OCI-LY1 (cell line): ENCODE data around the gene EMILIN3.

Source experiments
- H2AFZ ChIP-seq: fragments of 200-600 bp; sonication (generic), shearing (Covaris generic); 2 replicates; pipeline ENCODE4 v1.6.0; 2014; ENCODE audit warnings: antibody characterized with exemption, mild to moderate bottlenecking, low read length
- H3F3A ChIP-seq: fragments of 200-600 bp; sonication (generic), shearing (Covaris generic); 2 replicates; pipeline ENCODE4 v1.6.0; 2014; ENCODE audit warnings: mild to moderate bottlenecking, antibody characterized with exemption, low read length, moderate library complexity; ENCODE audit not compliant: insufficient read depth
- H3K27ac ChIP-seq: fragments of 200-600 bp; sonication (generic); 2 replicates; pipeline ENCODE4 v1.5.1; 2014; ENCODE audit warnings: low read length, mixed run types, mild to moderate bottlenecking, low read depth; ENCODE audit not compliant: poor library complexity, severe bottlenecking
- H3K27me3 ChIP-seq: fragments of 200-600 bp; sonication (generic); 2 replicates; pipeline ENCODE4 v1.6.0; 2014; ENCODE audit warnings: antibody characterized with exemption, mild to moderate bottlenecking, low read length, moderate library complexity; ENCODE audit not compliant: insufficient read depth
- H3K36me3 ChIP-seq: fragments of 200-600 bp; sonication (generic); 2 replicates; pipeline ENCODE4 v1.6.1; 2014; ENCODE audit warnings: mild to moderate bottlenecking, antibody characterized with exemption, low read length, moderate library complexity, mixed read lengths; ENCODE audit not compliant: insufficient read depth
- H3K4me1 ChIP-seq: fragments of 200-600 bp; sonication (generic); 2 replicates; pipeline ENCODE4 v1.5.1; 2014; ENCODE audit warnings: mild to moderate bottlenecking, low read length, moderate library complexity; ENCODE audit not compliant: insufficient read depth, severe bottlenecking
- H3K4me2 ChIP-seq: fragments of 200-600 bp; sonication (generic), shearing (Covaris generic); 2 replicates; pipeline ENCODE4 v1.6.1; 2014; ENCODE audit warnings: low read length
- H3K4me3 ChIP-seq: fragments of 200-600 bp; sonication (generic); 2 replicates; pipeline ENCODE4 v1.5.1; 2014; ENCODE audit warnings: low read length, low read depth, mild to moderate bottlenecking, mixed read lengths; ENCODE audit not compliant: poor library complexity, severe bottlenecking
- H3K79me2 ChIP-seq: fragments of 200-600 bp; shearing (Covaris generic); 2 replicates; pipeline ENCODE4 v1.6.1; 2016; ENCODE audit warnings: mixed run types, low read length, mixed read lengths; ENCODE audit not compliant: insufficient read depth
- H3K9ac ChIP-seq: fragments of 200-600 bp; sonication (generic), shearing (Covaris generic); 2 replicates; pipeline ENCODE4 v1.6.1; 2014; ENCODE audit warnings: mild to moderate bottlenecking, low read length, mixed read lengths
- H3K9me2 ChIP-seq: fragments of 200-600 bp; sonication (generic), shearing (Covaris generic); 2 replicates; pipeline ENCODE4 v1.6.1; 2014; ENCODE audit warnings: low read depth, mild to moderate bottlenecking, low read length, mixed read lengths
- H3K9me3 ChIP-seq: fragments of 200-600 bp; shearing (Covaris generic); 2 replicates; pipeline ENCODE4 v1.6.1; 2014; ENCODE audit warnings: low read length, mixed read lengths
- H4K20me1 ChIP-seq: fragments of 200-600 bp; sonication (generic), shearing (Covaris generic); 2 replicates; pipeline ENCODE4 v1.6.0; 2016; ENCODE audit warnings: mild to moderate bottlenecking, low read length; ENCODE audit not compliant: insufficient read depth
- CTCF ChIP-seq: fragments of 200-600 bp; sonication (generic), shearing (Covaris generic); IDR thresholded peaks from 2 replicates; pipeline ENCODE4 v1.5.1; 2017; ENCODE audit warnings: mild to moderate bottlenecking, antibody characterized with exemption, low read length, moderate library complexity, mixed read lengths
- EZH2 ChIP-seq: fragments of 200-600 bp; sonication (generic), shearing (Covaris generic); IDR thresholded peaks from 2 replicates; pipeline ENCODE4 v1.8.0; 2017; ENCODE audit warnings: borderline replicate concordance, mixed run types, mild to moderate bottlenecking, antibody characterized with exemption, low read length, moderate library complexity, mixed read lengths

EMILIN3 gene

GRCh38 chr20:41327178-41327577 is 39.4 kb downstream of the EMILIN3 start:
- H3K27ac ChIP-seq, result no peak overlapping the region
- no peaks in the 10 kb centered on the region for H3F3A ChIP-seq
- H2AFZ ChIP-seq, result no peak overlapping the region
- no peaks in the 10 kb centered on the region for H3K27me3 ChIP-seq
- H3K79me2 ChIP-seq, result no peaks in the 10 kb centered on the region
- no peak overlapping the region for H3K9ac ChIP-seq
- H3K4me1 ChIP-seq, result peaks cover 9% of the 10 kb centered on the region
- no peaks in the 10 kb centered on the region for H4K20me1 ChIP-seq
- no peak overlapping the region for H3K4me2 ChIP-seq
- no peaks in the 10 kb centered on the region for H3K9me3 ChIP-seq
- no peaks in the 10 kb centered on the region for H3K9me2 ChIP-seq
- H3K36me3 ChIP-seq, result no peaks in the 10 kb centered on the region
- H3K4me3 ChIP-seq, result no peak overlapping the region
- TF ChIP-seq CTCF, result no peak
- no peak for TF ChIP-seq EZH2

GRCh38 chr20:41320976-41321375 is 45.6 kb downstream of the EMILIN3 start:
- no peak overlapping the region for H2AFZ ChIP-seq
- no peaks in the 10 kb centered on the region for H3K9me3 ChIP-seq
- no peak overlapping the region for H3K9ac ChIP-seq
- H3K9me2 ChIP-seq, result no peaks in the 10 kb centered on the region
- no peaks in the 10 kb centered on the region for H3K36me3 ChIP-seq
- H3K4me3 ChIP-seq, result no peak overlapping the region
- H3K4me1 ChIP-seq, result peaks cover 15% of the 10 kb centered on the region
- H4K20me1 ChIP-seq, result no peaks in the 10 kb centered on the region
- H3K4me2 ChIP-seq, result no peak overlapping the region
- peaks cover 8% of the 10 kb centered on the region for H3K79me2 ChIP-seq
- H3F3A ChIP-seq, result no peaks in the 10 kb centered on the region
- no peak overlapping the region for H3K27ac ChIP-seq
- TF ChIP-seq CTCF (no peak), EZH2 (no peak)
- no peaks in the 10 kb centered on the region for H3K27me3 ChIP-seq

GRCh38 chr20:41320441-41320840 is 46.2 kb downstream of the EMILIN3 start:
- H3K9me2 ChIP-seq, result no peaks in the 10 kb centered on the region
- peaks cover 19% of the 10 kb centered on the region for H3K4me1 ChIP-seq
- H3K9ac ChIP-seq, result no peak overlapping the region
- H3K4me2 ChIP-seq, result no peak overlapping the region
- TF ChIP-seq CTCF (no peak), EZH2 (no peak)
- no peaks in the 10 kb centered on the region for H3K36me3 ChIP-seq
- no peaks in the 10 kb centered on the region for H3K27me3 ChIP-seq
- no peaks in the 10 kb centered on the region for H3F3A ChIP-seq
- peaks cover 10% of the 10 kb centered on the region for H3K79me2 ChIP-seq
- no peak overlapping the region for H2AFZ ChIP-seq
- H3K27ac ChIP-seq, result no peak overlapping the region
- no peaks in the 10 kb centered on the region for H4K20me1 ChIP-seq
- no peak overlapping the region for H3K4me3 ChIP-seq
- no peaks in the 10 kb centered on the region for H3K9me3 ChIP-seq
